Activated CD8-positive, alpha-beta T cell treated with anti-CD3 and anti-CD28 coated beads for 36 hours (primary cell): ENCODE results near the gene DRC1. TPM values are rescaled to one million over a fixed set of nuclear protein-coding genes. Genes with fewer than 3 reads are reported as not detected.
"Not testable (repeated sequence)": the region's sequence is repeated elsewhere in the genome, so short reads cannot be mapped to it uniquely, and the experiment has no call there.

Experiments
- ATAC-seq: fragments of 200-7000 bp; cut with Tn5 transposase; one replicate; pipeline ENCODE4 v1.10.0; 2021; ENCODE audit warnings: mild to moderate bottlenecking, moderate library complexity
- CTCF ChIA-PET: fragments of 350-600 bp; sonication (Branson Sonifier 250); formaldehyde crosslinking; loops from one replicate; lab custom pipeline; 2021; ENCODE audit warnings: antibody characterized with exemption; lab: Charles Lee
- POLR2A ChIA-PET: fragments of 350-600 bp; sonication (Branson Sonifier 250); formaldehyde crosslinking; loops from one replicate; lab custom pipeline; 2021; ENCODE audit warnings: antibody characterized with exemption; lab: Charles Lee
- DNase-seq: peaks from one replicate; pipeline ENCODE4 v3.0.0-alpha.2; 2020
- H3K27ac Mint-ChIP-seq: one replicate; pipeline ENCODE4 v1.8.0; 2021; ENCODE audit warnings: mild to moderate bottlenecking, mixed read lengths
- H3K27me3 Mint-ChIP-seq: one replicate; pipeline ENCODE4 v1.8.0; 2021; ENCODE audit warnings: mixed read lengths
- H3K36me3 Mint-ChIP-seq: one replicate; pipeline ENCODE4 v1.8.0; 2021; ENCODE audit warnings: low read depth, mixed read lengths
- H3K4me1 Mint-ChIP-seq: one replicate; pipeline ENCODE4 v1.8.0; 2021; ENCODE audit warnings: low read depth, mixed read lengths
- H3K4me3 Mint-ChIP-seq: one replicate; pipeline ENCODE4 v1.8.0; 2021; ENCODE audit warnings: mild to moderate bottlenecking, moderate library complexity, mixed read lengths
- H3K9me3 Mint-ChIP-seq: one replicate; pipeline ENCODE4 v1.8.0; 2021; ENCODE audit warnings: mixed read lengths
- CTCF ChIP-seq: fragments of 200-600 bp; IDR thresholded peaks from one replicate; pipeline ENCODE4 v1.8.0; 2022; ENCODE audit warnings: antibody characterized with exemption, mild to moderate bottlenecking
- intact Hi-C: fragments of 100-400 bp; cut with micrococcal nuclease; formaldehyde crosslinking; loops from one replicate; pipeline ENCODE4 v1.10.0; 2022
- total RNA-seq, 2 experiments: library from RNA; stranded (reverse); gene quantifications; one replicate each; pipeline ENCODE4 v1.2.3, GENCODE V29; 2021

Gene DRC1
- total RNA-seq, 2 experiments from 2014 or later: not detected

DNA sequence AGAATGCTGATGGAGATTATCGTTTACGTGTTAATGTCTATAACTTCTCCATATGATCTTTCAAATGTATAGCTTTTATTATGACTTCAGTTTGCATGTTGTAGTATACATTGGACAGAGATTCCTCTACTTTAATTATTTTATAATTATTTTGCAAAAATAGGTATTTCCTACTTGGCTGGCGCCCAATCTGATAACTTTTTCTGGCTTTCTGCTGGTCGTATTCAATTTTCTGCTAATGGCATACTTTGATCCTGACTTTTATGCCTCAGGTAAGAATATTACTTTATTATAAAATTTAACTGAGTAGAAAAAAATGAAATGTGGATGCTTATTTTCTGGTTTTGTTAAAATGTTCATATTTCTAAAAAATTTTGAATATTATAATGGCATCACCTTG is 37.1 kb upstream of the DRC1 start:
- CTCF ChIA-PET: no interaction called here
- no peak for DNase-seq
- H3K36me3 Mint-ChIP-seq: peaks cover 36% of the 10 kb centered on the region
- no peak for TF ChIP-seq CTCF
- ATAC-seq: no peak
- H3K4me3 Mint-ChIP-seq: no peak overlapping the region
- H3K4me1 Mint-ChIP-seq: peaks cover 19% of the 10 kb centered on the region
- intact Hi-C loops: no loop called here
- POLR2A ChIA-PET: no interaction called here
- H3K9me3 Mint-ChIP-seq: no peaks in the 10 kb centered on the region
- no peak overlapping the region for H3K27ac Mint-ChIP-seq
- H3K27me3 Mint-ChIP-seq: no peaks in the 10 kb centered on the region

- no peak for TF ChIP-seq CTCF
- peaks cover 39% of the 10 kb centered on the region for H3K36me3 Mint-ChIP-seq
- no peaks in the 10 kb centered on the region for H3K27me3 Mint-ChIP-seq
- DNase-seq: no peak
- no peak for ATAC-seq
- peaks cover 9% of the 10 kb centered on the region for H3K4me1 Mint-ChIP-seq
- intact Hi-C loops: no loop called here
- no peak overlapping the region for H3K27ac Mint-ChIP-seq
- CTCF ChIA-PET: interaction anchor here (1.0 to 1.3 kb wide), 2 partner anchors 36 to 211 kb away, joined by 3 read pairs; no protein-coding TSS in a partner anchor
- POLR2A ChIA-PET: no interaction called here
- H3K9me3 Mint-ChIP-seq: no peaks in the 10 kb centered on the region
- H3K4me3 Mint-ChIP-seq: no peak overlapping the region
Measured at GRCh38 chr2:26366957-26367356, 34.8 kb upstream of the DRC1 start.

GRCh38 chr2:26369664-26370063 is 32.1 kb upstream of the DRC1 start:
- POLR2A ChIA-PET, H3K4me1 Mint-ChIP-seq, CTCF ChIA-PET, H3K9me3 Mint-ChIP-seq, intact Hi-C loops, H3K27me3 Mint-ChIP-seq, ATAC-seq, DNase-seq, H3K27ac Mint-ChIP-seq, H3K4me3 Mint-ChIP-seq: not testable (repeated sequence)
- peaks cover 47% of the 10 kb centered on the region for H3K36me3 Mint-ChIP-seq

DNA sequence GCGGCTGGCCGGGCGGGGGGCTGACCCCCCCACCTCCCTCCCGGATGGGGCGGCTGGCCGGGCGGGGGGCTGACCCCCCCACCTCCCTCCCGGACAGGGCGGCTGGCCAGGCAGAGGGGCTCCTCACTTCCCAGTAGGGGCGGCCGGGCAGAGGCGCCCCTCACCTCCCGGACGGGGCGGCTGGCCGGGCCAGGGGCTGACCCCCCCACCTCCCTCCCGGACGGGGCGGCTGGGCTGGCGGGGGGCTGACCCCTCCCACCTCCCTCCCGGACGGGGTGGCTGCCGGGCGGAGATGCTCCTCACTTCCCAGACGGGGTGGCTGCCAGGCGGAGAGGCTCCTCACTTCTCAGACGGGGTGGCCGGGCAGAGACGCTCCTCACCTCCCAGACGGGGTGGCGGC is 30.8 kb upstream of the DRC1 start:
- H3K9me3 Mint-ChIP-seq, ATAC-seq, H3K27ac Mint-ChIP-seq, H3K4me1 Mint-ChIP-seq, intact Hi-C loops, DNase-seq, H3K27me3 Mint-ChIP-seq, H3K4me3 Mint-ChIP-seq, POLR2A ChIA-PET, CTCF ChIA-PET: not testable (repeated sequence)
- H3K36me3 Mint-ChIP-seq: peaks cover 51% of the 10 kb centered on the region

- no peak overlapping the region for H3K4me3 Mint-ChIP-seq
- H3K27ac Mint-ChIP-seq: peak overlapping the region; percentile 57
- TF ChIP-seq CTCF: no peak
- H3K36me3 Mint-ChIP-seq: peaks cover 54% of the 10 kb centered on the region
- no peaks in the 10 kb centered on the region for H3K27me3 Mint-ChIP-seq
- no peaks in the 10 kb centered on the region for H3K9me3 Mint-ChIP-seq
- H3K4me1 Mint-ChIP-seq: peaks cover 10% of the 10 kb centered on the region
- POLR2A ChIA-PET: no interaction called here
- DNase-seq (no peak), ATAC-seq (no peak)
- CTCF ChIA-PET: interaction anchor here (0.7 kb wide), 1 partner anchor 201 kb away, joined by 3 read pairs; no protein-coding TSS in a partner anchor
- intact Hi-C loops: no loop called here
Measured at GRCh38 chr2:26376799-26377198, 24.9 kb upstream of the DRC1 start.

DNA sequence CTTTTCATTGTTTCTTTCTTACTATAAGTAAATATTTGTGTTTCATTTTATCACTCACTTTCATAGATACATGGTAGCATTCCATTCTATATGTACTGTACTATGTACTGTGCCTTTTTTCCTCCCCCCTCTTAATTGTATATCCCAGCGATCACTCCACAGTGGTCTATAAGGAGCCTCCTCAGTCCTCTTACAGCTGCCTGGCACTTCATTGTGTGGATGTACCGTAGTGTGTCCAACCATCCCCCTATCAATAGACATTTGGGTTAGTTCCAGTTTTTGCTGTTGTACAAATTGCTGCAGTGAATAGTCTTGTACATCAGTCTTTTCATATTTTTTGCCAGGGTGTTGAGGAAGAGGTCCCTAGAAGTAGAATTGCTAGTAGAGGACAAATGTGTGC is 21.4 kb upstream of the DRC1 start:
- POLR2A ChIA-PET: no interaction called here
- H3K27me3 Mint-ChIP-seq: no peaks in the 10 kb centered on the region
- no peak for TF ChIP-seq CTCF
- H3K36me3 Mint-ChIP-seq: peaks cover 49% of the 10 kb centered on the region
- H3K27ac Mint-ChIP-seq: no peak overlapping the region
- CTCF ChIA-PET: interaction anchor here (0.7 kb wide), 1 partner anchor 26 kb away, joined by 3 read pairs; no protein-coding TSS in a partner anchor
- H3K9me3 Mint-ChIP-seq: no peaks in the 10 kb centered on the region
- no peak for DNase-seq
- no peak overlapping the region for H3K4me3 Mint-ChIP-seq
- ATAC-seq: no peak
- intact Hi-C loops: no loop called here
- H3K4me1 Mint-ChIP-seq: peaks cover 7% of the 10 kb centered on the region
